HCT116 (cell line): ENCODE measurements around the gene DPF3.

Experiments
- EGR1 ChIP-seq: IDR thresholded peaks from 2 replicates; pipeline ENCODE4 v1.6.1; 2012; ENCODE audit warnings: low read depth
- POLR2AphosphoS5 ChIP-seq: IDR thresholded peaks from 2 replicates; pipeline ENCODE4 v1.6.1; 2011; ENCODE audit warnings: mild to moderate bottlenecking, low read depth, low read length, moderate library complexity
- SP1 ChIP-seq: IDR thresholded peaks from 2 replicates; pipeline ENCODE4 v1.6.1; 2012; ENCODE audit warnings: low read depth
- TCF7L2 ChIP-seq: IDR thresholded peaks from 2 replicates; pipeline ENCODE4 v1.7.0; 2011; ENCODE audit warnings: borderline replicate concordance, inconsistent platforms; ENCODE audit not compliant: insufficient read depth, insufficient read length; ENCODE audit errors: extremely low read depth
- TF ChIP-seq, protein P1 (sequence below), 3 experiments: fragments of 200-600 bp in 1 of 3; sonication (generic) in 1 of 3; IDR thresholded peaks in 2 of 3; conservative IDR thresholded peaks in 1 of 3; 2 replicates each; pipeline ENCODE4 v1.5.1; 2012 to 2017; ENCODE audit warnings: low read depth in 2 of 3, low read length in 2 of 3, antibody characterized with exemption in 1 of 3, borderline replicate concordance in 1 of 3, control low read depth in 1 of 3, mild to moderate bottlenecking in 1 of 3, mixed read lengths in 1 of 3, mixed run types in 1 of 3, moderate library complexity in 1 of 3; ENCODE audit not compliant: insufficient read depth in 1 of 3
- TF ChIP-seq, protein P2 (sequence below): IDR thresholded peaks from 2 replicates; pipeline ENCODE4 v1.6.1; 2012

DNA sequence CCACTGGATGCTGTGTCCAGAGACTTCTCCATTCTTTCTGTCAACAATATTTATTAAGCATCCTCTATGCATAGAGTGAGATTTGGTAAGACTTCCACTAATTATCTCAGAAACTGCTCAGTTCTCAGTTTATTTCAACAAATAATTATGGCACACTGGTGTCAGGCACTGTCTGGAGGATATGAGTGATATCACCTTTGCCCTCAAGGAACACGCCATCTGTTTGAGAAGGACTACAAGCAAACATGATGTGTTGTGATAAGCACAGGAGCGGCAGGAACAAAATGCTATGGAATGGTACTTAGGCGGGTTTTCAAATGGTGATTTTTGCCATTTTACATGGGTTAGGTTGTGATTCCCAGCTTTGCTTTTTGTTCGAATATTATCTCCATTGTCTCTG lies 229.2 kb downstream of the DPF3 start:
- TF ChIP-seq SP1 (no peak), EGR1 (no peak), TCF7L2 (no peak), POLR2AphosphoS5 (no peak)
- TF ChIP-seq, protein P1, sequence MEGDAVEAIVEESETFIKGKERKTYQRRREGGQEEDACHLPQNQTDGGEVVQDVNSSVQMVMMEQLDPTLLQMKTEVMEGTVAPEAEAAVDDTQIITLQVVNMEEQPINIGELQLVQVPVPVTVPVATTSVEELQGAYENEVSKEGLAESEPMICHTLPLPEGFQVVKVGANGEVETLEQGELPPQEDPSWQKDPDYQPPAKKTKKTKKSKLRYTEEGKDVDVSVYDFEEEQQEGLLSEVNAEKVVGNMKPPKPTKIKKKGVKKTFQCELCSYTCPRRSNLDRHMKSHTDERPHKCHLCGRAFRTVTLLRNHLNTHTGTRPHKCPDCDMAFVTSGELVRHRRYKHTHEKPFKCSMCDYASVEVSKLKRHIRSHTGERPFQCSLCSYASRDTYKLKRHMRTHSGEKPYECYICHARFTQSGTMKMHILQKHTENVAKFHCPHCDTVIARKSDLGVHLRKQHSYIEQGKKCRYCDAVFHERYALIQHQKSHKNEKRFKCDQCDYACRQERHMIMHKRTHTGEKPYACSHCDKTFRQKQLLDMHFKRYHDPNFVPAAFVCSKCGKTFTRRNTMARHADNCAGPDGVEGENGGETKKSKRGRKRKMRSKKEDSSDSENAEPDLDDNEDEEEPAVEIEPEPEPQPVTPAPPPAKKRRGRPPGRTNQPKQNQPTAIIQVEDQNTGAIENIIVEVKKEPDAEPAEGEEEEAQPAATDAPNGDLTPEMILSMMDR (IDR thresholded peaks at IDR 0.05 in 2 of 3, conservative IDR thresholded peaks at IDR 0.05 in 1 of 3; ENCODE audit: borderline replicate concordance in 1 of 3, insufficient read depth in 1 of 3, low read depth in 2 of 3, low read length in 2 of 3): no peak
- TF ChIP-seq, protein P2, sequence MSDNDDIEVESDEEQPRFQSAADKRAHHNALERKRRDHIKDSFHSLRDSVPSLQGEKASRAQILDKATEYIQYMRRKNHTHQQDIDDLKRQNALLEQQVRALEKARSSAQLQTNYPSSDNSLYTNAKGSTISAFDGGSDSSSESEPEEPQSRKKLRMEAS: no peak
